Measurements from ENCODE around the gene GOLM1.

GRCh38 chr9:85987236-85987635, 112.1 kb downstream of the GOLM1 start:
- TF ChIP-seq CTCF (IDR thresholded peaks at IDR 0.05 in 4 of 5, conservative IDR thresholded peaks at IDR 0.05 in 1 of 5): no peak
- TF ChIP-seq POLR2A (IDR thresholded peaks at IDR 0.05): no peak
